Cardiac fibroblast (primary cell): ENCODE results near the gene PLA2G2C.

Source experiments
- DNase-seq, 2 donors: peaks; one replicate each; pipeline versions ENCODE4 v3.0.0 to v3.0.0-alpha.2; 2010; ENCODE audit warnings: low read depth in 2 of 2
- H3K4me3 ChIP-seq, 2 donors: replicated peaks in 1 of 2; 1 replicate in 1 of 2; 2 replicates in 1 of 2; pipeline ENCODE4 v1.5.1; 2011; ENCODE audit warnings: low read depth in 2 of 2, low read length in 2 of 2, mild to moderate bottlenecking in 2 of 2, moderate library complexity in 1 of 2
- CTCF ChIP-seq: IDR thresholded peaks from one replicate; pipeline ENCODE4 v1.5.1; 2011; ENCODE audit warnings: low read depth, mild to moderate bottlenecking, low read length, inconsistent platforms

PLA2G2C gene

DNA sequence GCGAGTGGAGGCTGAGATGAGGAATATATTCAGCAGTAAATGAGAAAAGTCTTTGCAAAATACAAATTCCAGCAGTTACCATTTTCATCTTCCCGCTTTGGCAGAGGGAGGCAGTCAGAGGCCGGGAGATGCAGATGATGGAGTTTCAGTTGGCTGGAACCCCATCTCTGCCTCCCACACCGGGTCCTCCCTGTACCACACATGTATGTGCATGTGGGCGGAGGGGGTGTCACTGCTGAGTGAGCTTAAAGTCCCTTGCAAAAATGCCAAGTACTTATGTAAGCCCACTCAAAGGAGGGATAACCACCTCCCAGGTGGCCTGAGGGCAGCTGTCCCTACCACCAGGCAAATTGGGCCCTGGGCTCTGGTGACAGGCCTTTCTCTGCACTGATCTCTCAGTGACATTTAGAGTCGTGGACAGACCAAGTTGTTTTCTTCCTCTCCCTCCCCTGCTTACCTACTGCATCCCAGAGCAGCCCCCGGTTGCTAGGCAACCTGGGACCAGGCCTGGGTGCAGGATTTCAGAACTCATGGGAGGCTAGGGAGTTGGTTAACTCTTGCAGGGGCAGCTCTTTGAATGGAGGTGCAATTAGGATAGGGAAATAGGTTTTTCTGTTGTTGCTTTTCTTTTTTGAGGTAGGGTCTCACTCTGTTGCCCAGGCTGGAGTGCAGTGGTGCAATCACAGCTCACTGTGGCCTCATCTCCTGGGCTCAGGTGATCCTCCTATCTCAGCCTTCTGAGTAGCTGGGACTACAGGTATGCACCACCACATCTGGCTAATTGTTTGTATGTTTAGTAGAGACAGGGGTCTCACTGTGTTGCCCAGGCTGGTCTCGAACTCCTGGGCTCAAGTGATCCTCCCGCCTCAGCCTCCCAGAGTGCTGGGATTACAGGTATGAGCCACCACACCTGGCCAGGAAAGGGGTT is 17.5 kb downstream of the PLA2G2C start:
- no peak for TF ChIP-seq CTCF
- H3K4me3 ChIP-seq, result no peak overlapping the region
- no peak for DNase-seq

DNA sequence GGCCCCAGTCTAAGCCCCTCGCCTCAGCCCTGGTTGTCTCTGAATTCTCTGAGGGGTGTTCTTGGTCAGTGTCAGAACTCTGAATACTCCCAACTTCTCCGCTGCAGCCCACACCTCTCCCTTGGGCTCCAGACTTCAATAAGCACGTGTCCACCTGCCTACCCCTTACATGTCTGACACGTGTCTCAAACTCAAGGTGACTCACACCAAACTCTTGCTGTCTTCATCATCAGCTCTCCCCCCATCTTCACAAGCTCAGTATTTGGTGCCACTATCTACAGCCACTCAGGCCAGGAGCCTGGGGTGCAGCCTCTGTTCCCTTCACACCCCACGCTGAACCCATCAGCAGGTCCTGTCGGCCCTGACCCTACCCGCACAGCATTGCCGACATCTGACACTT is 19.2 kb downstream of the PLA2G2C start:
- no peak overlapping the region for H3K4me3 ChIP-seq
- TF ChIP-seq CTCF, result no peak
- DNase-seq, result no peak

DNA sequence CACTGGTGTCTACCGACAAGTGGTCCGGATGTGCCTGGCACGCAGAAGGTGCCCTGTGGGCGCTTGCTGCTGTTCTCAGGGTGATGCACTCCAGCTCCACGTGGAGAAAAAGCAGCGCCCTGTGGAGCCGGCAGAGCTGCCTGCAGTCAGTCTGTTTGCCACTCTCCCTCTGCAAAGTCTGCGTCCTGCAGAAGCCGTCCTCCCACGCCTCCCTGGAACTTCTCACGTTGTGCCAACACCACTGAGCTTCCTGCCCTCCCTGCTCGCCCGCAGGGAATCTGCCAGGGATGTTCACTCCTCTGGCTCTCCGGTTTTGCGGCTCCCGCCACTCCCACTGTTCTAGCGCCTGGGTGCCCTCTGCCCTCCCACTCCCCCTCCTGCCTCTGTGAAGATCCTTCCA is 20.3 kb downstream of the PLA2G2C start:
- peak in 1 of 2 donors; percentile 64 for DNase-seq
- H3K4me3 ChIP-seq, result no peak overlapping the region
- TF ChIP-seq CTCF, result no peak

DNA sequence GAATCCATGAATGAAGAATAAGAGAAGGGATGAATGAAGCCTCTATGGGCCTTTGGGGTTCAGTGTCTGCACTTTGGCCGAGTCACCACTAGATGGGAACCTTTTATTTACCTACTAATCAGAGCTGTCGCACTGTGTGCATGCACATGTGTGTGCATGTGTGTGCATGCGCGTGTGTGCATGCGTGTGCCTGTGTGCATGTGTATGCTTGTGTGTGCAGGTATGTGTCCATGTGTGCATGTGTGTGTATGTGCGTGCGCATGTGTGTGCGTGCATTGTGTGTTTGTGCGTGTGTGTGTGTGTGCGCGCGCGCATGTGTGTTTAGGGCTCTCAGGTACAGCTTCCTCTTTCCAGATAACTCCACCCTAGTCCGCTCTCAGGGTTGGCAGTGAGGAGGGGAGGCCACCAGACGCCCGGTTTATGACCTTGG is 20.8 kb downstream of the PLA2G2C start:
- peak in 1 of 2 donors; percentile 22 for DNase-seq
- H3K4me3 ChIP-seq, result no peak overlapping the region
- peak; percentile 20 for TF ChIP-seq CTCF

GRCh38 chr1:20164694-20165202 is 21.6 kb downstream of the PLA2G2C start:
- peak; percentile 39 to 68 for DNase-seq
- peak; percentile 25 for TF ChIP-seq CTCF
- H3K4me3 ChIP-seq, result no peak overlapping the region

GRCh38 chr1:20160034-20160433 is 26.3 kb downstream of the PLA2G2C start:
- H3K4me3 ChIP-seq, result no peak overlapping the region
- peak in 1 of 2 donors; percentile 22 for DNase-seq
- no peak for TF ChIP-seq CTCF
